ENCODE results near the gene CHMP6. TPM values are rescaled to one million over a fixed set of nuclear protein-coding genes. Genes with fewer than 3 reads are reported as not detected.
"Not testable (repeated sequence)": the region's sequence is repeated elsewhere in the genome, so short reads cannot be mapped to it uniquely, and the experiment has no call there.

The CHMP6 gene
- total RNA-seq, 2 experiments from 2014 or later: 7.9 to 23.8 TPM

GRCh38 chr17:81029859-81030258 lies 38.2 kb downstream of the CHMP6 start:
- H3K36me3 ChIP-seq (ENCODE audit: insufficient read depth, low read length): no peaks in the 10 kb centered on the region
- no peak overlapping the region for H3K27ac ChIP-seq (ENCODE audit: low read depth, low read length, poor library complexity, severe bottlenecking)
- no peak for TF ChIP-seq CTCF (conservative IDR thresholded peaks at IDR 0.05; ENCODE audit: low read length)
- TF ChIP-seq EZH2phosphoT487 (IDR thresholded peaks at IDR 0.05; ENCODE audit: borderline replicate concordance, low read depth, low read length): no peak
- no peaks in the 10 kb centered on the region for H3K79me2 ChIP-seq (ENCODE audit: insufficient read depth, low read depth, low read length)
- H3K9me3 ChIP-seq (ENCODE audit: low read length): no peaks in the 10 kb centered on the region
- no peak overlapping the region for H3K4me3 ChIP-seq (ENCODE audit: low read depth, low read length, poor library complexity, severe bottlenecking)
- H2AFZ ChIP-seq (ENCODE audit: low read length): no peak overlapping the region
- no peak overlapping the region for H3K4me2 ChIP-seq (ENCODE audit: low read length)
- intact Hi-C loops (cut with micrococcal nuclease; ENCODE audit: unreplicated experiment): no loop called here
- ChIA-PET POLR2A (no interaction called here), CTCF (ENCODE audit: unreplicated experiment) (no interaction called here)
- peaks cover 5% of the 10 kb centered on the region for H3K4me1 ChIP-seq (ENCODE audit: insufficient read depth, low read length, poor library complexity, severe bottlenecking)
- no peaks in the 10 kb centered on the region for H3K9me2 ChIP-seq (ENCODE audit: insufficient read depth, low read length)
- no peak for DNase-seq (ENCODE audit: low spot score)
- no TSS peak for BruUV-seq (replicated peaks)
- H4K20me1 ChIP-seq (ENCODE audit: insufficient read depth, low read length): no peaks in the 10 kb centered on the region

GRCh38 chr17:81030312-81030711 lies 38.7 kb downstream of the CHMP6 start:
- DNase-seq (ENCODE audit: low spot score); H3K4me3 ChIP-seq (ENCODE audit: low read depth, low read length, poor library complexity, severe bottlenecking); H2AFZ ChIP-seq (ENCODE audit: low read length); H3K4me2 ChIP-seq (ENCODE audit: low read length); H3K9me3 ChIP-seq (ENCODE audit: low read length); BruUV-seq (replicated peaks); H4K20me1 ChIP-seq (ENCODE audit: insufficient read depth, low read length); H3K9me2 ChIP-seq (ENCODE audit: insufficient read depth, low read length); CTCF ChIA-PET (ENCODE audit: unreplicated experiment); intact Hi-C loops (cut with micrococcal nuclease; ENCODE audit: unreplicated experiment); H3K27ac ChIP-seq (ENCODE audit: low read depth, low read length, poor library complexity, severe bottlenecking); H3K36me3 ChIP-seq (ENCODE audit: insufficient read depth, low read length); POLR2A ChIA-PET; H3K79me2 ChIP-seq (ENCODE audit: insufficient read depth, low read depth, low read length); H3K4me1 ChIP-seq (ENCODE audit: insufficient read depth, low read length, poor library complexity, severe bottlenecking): not testable (repeated sequence)

GRCh38 chr17:81030741-81031565 lies 39.3 kb downstream of the CHMP6 start:
- no peaks in the 10 kb centered on the region for H3K36me3 ChIP-seq (ENCODE audit: insufficient read depth, low read length)
- no peak overlapping the region for H2AFZ ChIP-seq (ENCODE audit: low read length)
- H4K20me1 ChIP-seq (ENCODE audit: insufficient read depth, low read length): 0 out of 2 replicates have a peak, but pooled peaks cover 4% of the 10 kb centered on the region
- ChIA-PET POLR2A (no interaction called here), CTCF (ENCODE audit: unreplicated experiment) (no interaction called here)
- intact Hi-C loops (cut with micrococcal nuclease; ENCODE audit: unreplicated experiment): no loop called here
- no peak overlapping the region for H3K27ac ChIP-seq (ENCODE audit: low read depth, low read length, poor library complexity, severe bottlenecking)
- no peaks in the 10 kb centered on the region for H3K9me3 ChIP-seq (ENCODE audit: low read length)
- H3K4me2 ChIP-seq (ENCODE audit: low read length): no peak overlapping the region
- no peak overlapping the region for H3K4me3 ChIP-seq (ENCODE audit: low read depth, low read length, poor library complexity, severe bottlenecking)
- H3K9me2 ChIP-seq (ENCODE audit: insufficient read depth, low read length): no peaks in the 10 kb centered on the region
- TF ChIP-seq CTCF (conservative IDR thresholded peaks at IDR 0.05; ENCODE audit: low read length): no peak
- no peak for TF ChIP-seq EZH2phosphoT487 (IDR thresholded peaks at IDR 0.05; ENCODE audit: borderline replicate concordance, low read depth, low read length)
- no peak for DNase-seq (ENCODE audit: low spot score)
- peaks cover 5% of the 10 kb centered on the region for H3K4me1 ChIP-seq (ENCODE audit: insufficient read depth, low read length, poor library complexity, severe bottlenecking)
- BruUV-seq (replicated peaks): no TSS peak
- no peaks in the 10 kb centered on the region for H3K79me2 ChIP-seq (ENCODE audit: insufficient read depth, low read depth, low read length)

Data from OCI-LY7 (cell line).